WI38 (cell line): ENCODE measurements around the gene ATP11A.
"Not testable (repeated sequence)": the region's sequence is repeated elsewhere in the genome, so short reads cannot be mapped to it uniquely, and the experiment has no call there.

Experiments
- H3K4me3 ChIP-seq: 2 replicates; pipeline ENCODE4 v1.5.1; 2011; ENCODE audit warnings: low read depth, mild to moderate bottlenecking, control low read depth, low read length
- CTCF ChIP-seq: IDR thresholded peaks from 2 replicates; pipeline ENCODE4 v1.5.1; 2012; ENCODE audit warnings: low read depth, mild to moderate bottlenecking, control low read depth, low read length

ATP11A gene

GRCh38 chr13:112859128-112859816 is 169.4 kb downstream of the ATP11A start:
- no peak for TF ChIP-seq CTCF
- no peak overlapping the region for H3K4me3 ChIP-seq

GRCh38 chr13:112859817-112860190 is 170.0 kb downstream of the ATP11A start:
- no peak overlapping the region for H3K4me3 ChIP-seq
- no peak for TF ChIP-seq CTCF

GRCh38 chr13:112861876-112862615 is 172.2 kb downstream of the ATP11A start:
- H3K4me3 ChIP-seq: no peak overlapping the region
- TF ChIP-seq CTCF: no peak

GRCh38 chr13:112863356-112863755 is 173.5 kb downstream of the ATP11A start:
- not testable (repeated sequence) for H3K4me3 ChIP-seq

GRCh38 chr13:112865478-112865877 is 175.6 kb downstream of the ATP11A start:
- not testable (repeated sequence) for H3K4me3 ChIP-seq

- TF ChIP-seq CTCF: no peak
- H3K4me3 ChIP-seq: no peak overlapping the region
Observed at GRCh38 chr13:112867301-112867711, 177.5 kb downstream of the ATP11A start.

GRCh38 chr13:112868308-112868707 is 178.5 kb downstream of the ATP11A start:
- no peak overlapping the region for H3K4me3 ChIP-seq
- TF ChIP-seq CTCF: no peak

- no peak for TF ChIP-seq CTCF
- no peak overlapping the region for H3K4me3 ChIP-seq
Observed at GRCh38 chr13:112869202-112870050, 179.6 kb downstream of the ATP11A start.
